K562 (cell line): ENCODE measurements around the gene TAF11L6.

Experiments
- NBN ChIP-seq: fragments of 450-650 bp; IDR thresholded peaks from 2 replicates; pipeline ENCODE4 v1.6.1; 2016; ENCODE audit warnings: low read depth, mild to moderate bottlenecking
- POLR2A ChIP-seq: fragments of 450-650 bp; conservative IDR thresholded peaks from 2 replicates; pipeline ENCODE4 v1.6.1; 2016
- POLR2AphosphoS5 ChIP-seq: IDR thresholded peaks from 2 replicates; pipeline ENCODE4 v1.6.1; 2011; ENCODE audit warnings: mild to moderate bottlenecking, low read depth, low read length, moderate library complexity; ENCODE audit not compliant: control insufficient read depth, insufficient read depth
- SMAD3 ChIP-seq: fragments of 450-650 bp; formaldehyde crosslinking; conservative IDR thresholded peaks from 2 replicates; pipeline ENCODE4 v1.4.0; 2020; ENCODE audit warnings: mild to moderate bottlenecking
- SMC3 ChIP-seq: conservative IDR thresholded peaks from 2 replicates; pipeline ENCODE4 v1.6.1; 2011; ENCODE audit warnings: low read depth, low read length, improper control_type of control experiment; ENCODE audit not compliant: insufficient read depth
- USF2 ChIP-seq: sonication (generic); formaldehyde crosslinking; IDR thresholded peaks from 2 replicates; pipeline ENCODE4 v1.5.0; 2020; ENCODE audit warnings: missing genetic modification reagents
- ZFX ChIP-seq: sonication (generic); formaldehyde crosslinking; IDR thresholded peaks from 2 replicates; pipeline ENCODE4 v1.8.0; 2022; ENCODE audit warnings: mild to moderate bottlenecking, missing genetic modification reagents, moderate library complexity
- ZNF316 ChIP-seq: fragments of 450-650 bp; IDR thresholded peaks from 2 replicates; pipeline ENCODE4 v1.6.1; 2016
- ZNF408 ChIP-seq: fragments of 250-450 bp; sonication (Bioruptor Pico); IDR thresholded peaks from 2 replicates; pipeline ENCODE4 v1.4.0; 2020; ENCODE audit warnings: low read depth, mild to moderate bottlenecking, moderate library complexity
- ZNF609 ChIP-seq: sonication (generic); formaldehyde crosslinking; IDR thresholded peaks from 2 replicates; pipeline ENCODE4 v1.8.1; 2023; ENCODE audit warnings: missing genetic modification reagents, mild to moderate bottlenecking, borderline replicate concordance
- ZNF76 ChIP-seq: fragments of 250-450 bp; sonication (Bioruptor Pico); IDR thresholded peaks from 2 replicates; pipeline ENCODE4 v1.4.0; 2020; ENCODE audit warnings: mild to moderate bottlenecking, moderate library complexity, borderline replicate concordance

- TF ChIP-seq POLR2A (no peak), POLR2AphosphoS5 (no peak), USF2 (no peak), SMAD3 (CRISPR knock-in tag) (no peak), ZNF76 (CRISPR knock-in tag) (no peak), ZNF609 (CRISPR knock-in tag) (no peak), SMC3 (no peak), ZNF408 (CRISPR knock-in tag) (no peak), NBN (no peak), ZFX (CRISPR knock-in tag) (no peak), ZNF316 (no peak)
These were observed 41.3 kb upstream of the TAF11L6 start for GRCh38 chr5:17487174-17487512.
